Kidney glomerular epithelial cell (primary cell): Measurements from ENCODE around the gene PRMT3.
"Not testable (repeated sequence)": the region's sequence is repeated elsewhere in the genome, so short reads cannot be mapped to it uniquely, and the experiment has no call there.

ENCODE experiments used
- DNase-seq: peaks from one replicate; lab custom pipeline; 2025; lab: John Stamatoyannopoulos, UW

The PRMT3 gene

GRCh38 chr11:20387261-20388095 lies at the start of gene PRMT3:
PRMT3 (plus strand) TSS chr11:20387716; CDS start chr11:20387747, 31 bp downstream.
- DNase-seq = peak; percentile 84

DNA sequence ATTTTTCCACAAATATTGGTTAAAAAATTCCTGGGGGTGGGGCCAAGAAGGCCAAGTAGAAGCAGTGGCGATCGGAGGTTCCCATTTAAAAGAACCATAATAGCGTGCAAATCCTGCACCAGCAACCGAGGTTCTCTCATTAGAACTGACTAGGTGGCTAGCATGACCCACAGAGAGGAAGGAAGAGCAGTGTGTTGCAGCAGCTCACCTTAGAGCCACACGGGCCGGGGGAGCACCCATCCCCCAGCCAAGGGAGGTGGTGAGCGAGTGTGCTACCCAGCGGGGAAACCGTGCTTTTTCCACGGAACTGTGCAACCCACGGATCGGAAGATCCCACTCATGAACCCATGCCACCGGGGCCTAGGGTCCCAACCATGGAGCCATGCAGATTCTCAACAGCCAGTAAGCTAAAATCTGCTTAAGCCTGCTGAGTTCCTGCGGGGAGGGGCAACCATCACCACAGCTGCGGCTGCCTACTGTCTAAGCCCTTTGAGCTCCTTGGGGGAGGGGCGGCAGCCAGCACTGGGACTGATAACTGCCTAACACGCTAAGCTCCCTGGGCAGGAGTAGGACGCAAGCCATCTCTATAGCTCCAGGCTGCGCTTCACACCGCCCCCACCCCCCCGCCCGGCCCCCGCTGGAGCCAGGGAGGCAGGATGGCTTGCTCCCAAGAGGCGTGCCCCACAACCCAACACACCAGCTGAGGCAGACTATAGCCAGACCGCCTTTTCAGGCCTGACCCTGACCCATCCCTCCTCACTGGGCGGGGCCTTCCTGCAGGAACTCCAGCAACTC lies 45.0 kb upstream of the PRMT3 start:
- DNase-seq = no peak

GRCh38 chr11:20351136-20351535 lies 36.4 kb upstream of the PRMT3 start:
- no peak for DNase-seq

DNA sequence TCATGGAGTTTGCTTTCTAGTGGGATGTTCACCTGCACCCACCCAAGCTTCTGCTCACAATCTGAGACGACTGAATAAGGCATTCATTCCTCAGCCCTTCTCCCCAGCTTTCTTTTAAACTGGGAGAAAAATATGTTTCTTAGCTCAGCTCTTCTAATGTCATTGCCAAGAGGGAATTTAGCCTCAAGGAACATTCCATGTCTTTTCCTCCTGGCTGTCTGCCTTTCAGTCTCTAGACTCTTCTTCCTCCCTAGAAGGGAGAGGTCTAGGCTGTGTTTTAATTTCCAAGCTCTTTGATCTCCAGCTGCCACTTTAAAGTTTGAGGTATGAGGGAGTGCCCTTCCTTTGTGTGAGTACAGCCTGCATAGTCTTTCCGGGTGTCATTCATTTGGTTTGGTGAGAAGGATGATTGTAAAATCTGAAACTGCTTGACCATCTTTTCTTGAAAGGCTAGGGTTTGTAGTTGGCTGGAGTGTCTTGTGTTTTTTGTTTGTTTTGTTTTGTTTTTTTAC lies 35.7 kb upstream of the PRMT3 start:
- no peak for DNase-seq

DNA sequence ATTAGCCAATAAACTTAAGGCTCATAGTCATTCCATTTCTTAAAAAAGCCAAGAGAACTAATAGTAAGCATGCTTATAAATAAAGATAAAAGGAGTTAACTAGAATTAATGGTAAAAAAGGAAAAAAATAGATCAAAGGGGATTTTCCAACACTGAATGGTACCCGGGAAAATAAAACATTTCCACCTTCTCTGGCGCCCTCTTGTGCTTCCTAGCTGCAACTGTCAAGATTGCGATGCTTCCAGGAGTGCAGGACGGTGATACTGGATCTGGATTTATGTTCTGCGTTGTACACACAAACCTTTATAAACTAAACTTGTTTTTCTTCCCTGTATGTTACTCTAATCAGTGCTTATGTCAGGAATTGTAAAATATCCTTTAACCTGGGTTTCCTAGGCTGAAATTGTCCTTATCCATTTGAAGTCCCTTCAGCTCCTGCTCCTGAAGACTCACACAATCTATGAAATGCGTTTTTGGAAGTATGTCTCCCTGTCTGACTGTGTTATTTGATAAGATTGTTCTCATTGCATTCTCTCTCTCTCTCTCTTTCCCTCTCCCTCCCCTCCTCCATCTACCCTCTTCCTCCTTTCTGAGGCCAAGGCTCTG lies 33.6 kb upstream of the PRMT3 start:
- peak; percentile 43 for DNase-seq

DNA sequence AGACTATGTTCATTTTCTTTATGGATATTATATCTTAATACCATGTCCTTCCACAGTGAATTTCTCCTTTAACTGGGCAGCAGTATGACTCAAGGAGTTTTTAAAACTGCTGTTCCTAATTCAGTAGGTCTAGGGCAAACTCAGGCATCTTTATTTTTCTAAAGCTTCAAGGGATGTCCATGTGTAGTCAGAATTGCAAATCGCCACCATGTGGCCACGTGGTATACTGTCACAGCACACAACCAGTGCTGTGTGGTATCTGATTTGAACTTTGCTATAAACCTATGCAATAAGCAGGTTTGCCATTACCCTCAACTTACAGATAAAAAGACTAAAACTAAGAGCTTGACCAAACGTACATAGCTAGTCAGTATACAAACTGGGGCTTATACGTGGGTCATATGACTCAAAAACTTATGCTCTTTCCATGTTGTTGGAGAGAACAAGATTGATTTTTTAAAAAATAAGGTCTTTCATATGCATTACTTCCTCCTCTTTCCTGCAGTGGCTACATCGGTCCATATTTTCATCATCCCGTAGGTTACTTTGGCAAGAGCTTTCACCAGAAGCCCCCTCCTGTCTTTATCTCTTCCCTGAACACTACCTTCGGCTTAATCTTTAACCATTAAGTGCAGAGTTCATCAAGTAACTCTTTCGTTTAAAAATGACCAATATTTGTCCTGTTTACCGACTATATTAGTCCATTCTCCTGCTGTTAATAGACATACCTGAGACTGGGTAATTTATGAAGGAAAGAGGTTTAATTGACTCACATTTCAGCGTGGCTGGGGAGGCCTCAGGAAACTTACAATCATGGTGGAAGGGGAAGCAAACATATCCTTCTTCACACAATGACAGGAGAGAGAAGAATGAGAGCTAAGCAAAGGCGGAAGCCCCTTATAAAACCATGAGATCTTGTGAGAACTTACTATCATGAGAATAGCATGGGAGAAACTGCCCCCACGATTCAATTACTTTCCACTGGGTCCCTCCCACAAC lies 32.0 kb upstream of the PRMT3 start:
- peak; percentile 20 for DNase-seq

DNA sequence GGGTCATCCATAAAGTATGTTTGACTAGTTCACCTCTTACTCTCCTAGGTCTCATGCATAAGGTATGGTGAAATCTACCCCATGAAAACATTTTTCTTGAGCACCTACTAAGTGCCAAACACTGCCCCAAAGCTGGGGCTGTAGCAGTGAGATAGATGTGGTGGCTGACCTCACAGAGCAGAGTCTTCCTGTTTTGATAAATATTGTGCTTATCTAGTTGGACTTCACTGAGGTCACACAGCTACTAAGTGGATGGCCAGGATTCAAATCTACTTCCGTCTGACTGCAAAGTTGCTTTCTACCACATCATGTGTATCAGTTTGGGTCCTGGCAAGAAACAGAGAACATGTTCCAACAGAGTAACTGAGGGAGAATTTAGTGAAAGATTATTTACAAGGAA lies 30.4 kb upstream of the PRMT3 start:
- no peak for DNase-seq

- DNase-seq = peak; percentile 32
These were observed 26.9 kb upstream of the PRMT3 start for GRCh38 chr11:20360650-20361049.

- no peak for DNase-seq
These were observed 25.0 kb upstream of the PRMT3 start for GRCh38 chr11:20362481-20362880.

DNA sequence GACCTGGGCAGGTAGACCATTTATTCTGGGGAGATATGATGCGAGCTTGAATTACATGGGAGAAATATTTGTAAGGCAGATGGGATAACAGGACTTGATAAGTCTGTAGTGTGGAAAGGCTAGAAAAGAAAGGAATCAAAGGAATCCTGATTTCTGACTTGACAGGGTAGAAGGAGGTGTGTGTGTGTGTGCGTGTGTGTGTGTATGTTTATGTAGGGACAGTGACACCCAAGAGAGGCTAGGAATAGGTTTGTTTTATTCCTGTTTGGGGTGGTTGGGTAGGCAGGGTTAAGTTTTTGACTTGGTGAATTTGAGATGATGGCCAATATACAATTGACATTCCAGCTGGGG lies 24.4 kb upstream of the PRMT3 start:
- DNase-seq = no peak

GRCh38 chr11:20363500-20364340 lies 23.8 kb upstream of the PRMT3 start, which contains the start of gene HTATIP2:
HTATIP2 (plus strand) TSS chr11:20363714; CDS start chr11:20364238, 524 bp downstream.
- peak; percentile 11 for DNase-seq

- DNase-seq = no peak
These were observed 23.1 kb upstream of the PRMT3 start for GRCh38 chr11:20364341-20364792.

GRCh38 chr11:20365465-20365864 lies 22.1 kb upstream of the PRMT3 start:
- DNase-seq = not testable (repeated sequence)

DNA sequence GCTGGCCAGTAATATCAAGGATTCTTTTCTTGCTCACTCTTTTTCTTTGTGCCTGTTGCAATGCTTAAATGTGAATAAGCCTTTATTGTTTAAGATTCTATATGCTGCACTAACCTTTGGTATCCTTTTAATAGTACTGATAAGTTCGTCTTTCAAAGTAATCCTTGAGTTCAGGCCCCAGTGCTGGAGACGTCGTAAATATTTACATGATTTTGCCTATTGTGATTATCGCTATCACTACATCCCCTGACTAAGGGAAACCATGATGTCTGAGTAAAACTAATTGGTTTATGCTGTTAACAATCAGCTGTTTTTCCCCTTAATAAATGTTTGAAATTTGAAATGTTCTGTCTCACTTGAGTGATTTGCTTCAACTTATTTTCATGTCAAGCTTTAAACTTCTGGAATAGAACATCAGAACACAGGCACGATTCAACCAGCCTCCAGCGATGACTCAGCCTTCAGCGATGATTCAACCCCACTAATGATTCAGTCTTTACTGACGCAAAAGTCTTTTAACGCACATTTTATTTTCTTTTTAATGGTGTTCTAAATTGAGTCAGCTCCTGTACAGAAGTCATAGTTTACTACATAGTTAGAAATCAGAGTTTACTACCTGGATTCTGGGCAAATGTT lies 20.1 kb upstream of the PRMT3 start:
- peak; percentile 89 for DNase-seq

- peak; percentile 21 for DNase-seq
These were observed 19.1 kb upstream of the PRMT3 start for GRCh38 chr11:20368438-20368837.

GRCh38 chr11:20369826-20370225 lies 17.7 kb upstream of the PRMT3 start:
- DNase-seq = no peak

GRCh38 chr11:20372081-20372626 lies 15.4 kb upstream of the PRMT3 start:
- DNase-seq = no peak

DNA sequence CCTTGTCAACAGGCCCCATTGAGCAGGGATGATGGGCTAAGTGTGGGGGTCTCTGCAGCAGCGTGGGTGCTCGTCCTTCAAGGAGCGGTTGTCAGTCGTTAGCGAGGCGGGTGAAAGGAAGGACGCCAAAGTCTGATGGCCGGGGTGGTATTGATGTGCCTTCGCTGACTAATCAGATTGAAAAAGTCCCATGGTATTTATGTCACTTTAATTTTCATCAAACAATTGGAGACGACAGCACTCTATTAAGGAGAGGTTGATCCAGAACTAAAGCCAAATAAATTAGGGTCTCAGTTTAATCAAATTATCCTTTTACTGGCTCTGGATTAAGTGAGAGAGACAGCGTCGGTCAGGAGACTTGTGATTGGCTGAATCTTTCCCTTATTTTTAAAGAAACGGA lies 14.4 kb upstream of the PRMT3 start:
- no peak for DNase-seq

DNA sequence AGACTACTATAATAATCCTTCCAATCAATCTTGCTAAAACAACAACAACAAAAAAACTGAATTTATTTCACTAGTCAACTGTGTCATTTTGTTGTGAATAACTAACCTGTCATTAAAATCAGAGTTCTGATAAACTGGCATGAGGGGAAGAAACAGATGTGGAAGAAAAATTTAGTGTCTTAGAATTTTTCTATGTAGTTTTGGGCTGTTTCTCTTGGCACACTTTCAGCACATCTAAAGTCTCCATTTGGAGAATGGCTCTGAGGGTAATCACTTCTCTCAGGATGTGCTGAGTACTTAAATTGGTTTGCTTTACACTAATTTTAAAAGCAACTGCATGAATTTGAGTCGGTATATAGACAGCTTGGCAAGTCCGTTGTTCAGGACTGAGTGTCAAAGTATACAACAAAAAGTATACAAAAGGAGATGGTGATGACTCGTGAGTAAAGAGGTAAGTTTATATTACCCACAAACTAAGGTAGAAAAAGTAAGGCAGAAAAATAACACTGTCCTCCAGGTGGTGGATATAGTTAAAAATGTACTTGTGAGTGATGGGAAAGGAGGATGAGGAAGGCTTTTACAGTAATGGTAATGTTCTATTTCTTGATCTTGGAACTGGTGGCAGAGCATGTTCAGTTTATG lies 13.8 kb upstream of the PRMT3 start:
- no peak for DNase-seq
